ENCODE results near the gene ITGA3.

Gene ITGA3

GRCh38 chr17:50129728-50130558, 74.0 kb downstream of the ITGA3 start, which contains the start of gene SAMD14:
Gene SAMD14, minus strand, starts transcription at chr17:50130160. Its CDS starts 5,201 bp downstream, at chr17:50124959.
- no peak for DNase-seq (ENCODE audit: low read depth)

- DNase-seq (ENCODE audit: low read depth): no peak
Measured at GRCh38 chr17:50130559-50131305, 74.8 kb downstream of the ITGA3 start.

GRCh38 chr17:50132104-50132794, 76.3 kb downstream of the ITGA3 start:
- no peak for DNase-seq (ENCODE audit: low read depth)

GRCh38 chr17:50133028-50133768, 77.3 kb downstream of the ITGA3 start:
- no peak for DNase-seq (ENCODE audit: low read depth)

GRCh38 chr17:50133769-50134099, 77.8 kb downstream of the ITGA3 start:
- no peak for DNase-seq (ENCODE audit: low read depth)

- DNase-seq (ENCODE audit: low read depth): no peak
Measured at GRCh38 chr17:50134206-50135110, 78.5 kb downstream of the ITGA3 start.

- DNase-seq (ENCODE audit: low read depth): no peak
Measured at GRCh38 chr17:50135316-50136095, 79.6 kb downstream of the ITGA3 start.

- no peak for DNase-seq (ENCODE audit: low read depth)
Measured at GRCh38 chr17:50136096-50136687, 80.3 kb downstream of the ITGA3 start.

- DNase-seq (ENCODE audit: low read depth): no peak
Measured at GRCh38 chr17:50137042-50137441, 81.1 kb downstream of the ITGA3 start.

- no peak for DNase-seq (ENCODE audit: low read depth)
Measured at GRCh38 chr17:50139185-50139783, 83.4 kb downstream of the ITGA3 start.
